ENCODE results near the gene C19orf53.

Gene C19orf53

DNA sequence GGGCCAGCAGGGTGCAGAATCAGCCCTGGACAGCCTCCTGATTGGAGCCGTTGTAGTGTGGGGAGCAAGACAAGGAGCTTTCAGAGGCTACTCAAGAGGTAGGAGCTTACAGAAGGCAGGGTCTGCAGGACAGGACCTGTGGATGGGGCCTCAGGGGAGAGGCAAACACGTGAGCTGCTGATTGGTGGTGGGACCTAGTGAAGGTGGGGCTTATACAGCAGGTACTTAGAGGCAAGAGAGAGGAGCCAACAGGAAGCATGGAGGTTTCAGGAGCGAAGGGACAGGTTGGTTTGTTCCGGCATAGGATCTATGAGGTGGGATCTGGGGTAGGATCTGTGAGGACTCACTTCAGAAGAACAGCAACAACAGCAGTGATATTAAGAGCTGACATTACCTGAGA, 53.4 kb downstream of the C19orf53 start:
- FAIRE-seq, result no peak

Measured in G401.6 (cell line).